Osteoblast (primary cell): ENCODE data around the gene JUNB. TPM values are rescaled to one million over a fixed set of nuclear protein-coding genes. Genes with fewer than 3 reads are reported as not detected.

ENCODE experiments used
- DNase-seq: peaks from one replicate; pipeline ENCODE4 v3.0.0; 2011; ENCODE audit warnings: low spot score, mixed read lengths; ENCODE audit not compliant: insufficient read length; ENCODE audit errors: missing footprints
- H2AFZ ChIP-seq: 2 replicates; pipeline ENCODE4 v1.6.0; 2011; ENCODE audit warnings: mild to moderate bottlenecking, low read length
- H3K27ac ChIP-seq: 2 replicates; pipeline ENCODE4 v1.5.1; 2011; ENCODE audit warnings: mild to moderate bottlenecking, low read depth, low read length, moderate library complexity
- H3K27me3 ChIP-seq: 2 replicates; pipeline ENCODE4 v1.6.0; 2012; ENCODE audit warnings: mild to moderate bottlenecking, control low read depth, inconsistent platforms, low read length, moderate library complexity; ENCODE audit not compliant: insufficient read depth
- H3K36me3 ChIP-seq: 2 replicates; pipeline ENCODE4 v1.5.1; 2011; ENCODE audit warnings: mild to moderate bottlenecking, low read length, control low read depth, moderate library complexity; ENCODE audit not compliant: insufficient read depth
- H3K4me1 ChIP-seq: 2 replicates; pipeline ENCODE4 v1.5.1; 2011; ENCODE audit warnings: mild to moderate bottlenecking, low read length, control low read depth, moderate library complexity; ENCODE audit not compliant: insufficient read depth
- H3K4me2 ChIP-seq: 2 replicates; pipeline ENCODE4 v1.6.0; 2011; ENCODE audit warnings: mild to moderate bottlenecking, low read length; ENCODE audit not compliant: insufficient read depth
- H3K4me3 ChIP-seq: fragments of 200-600 bp; sonication (generic); 3 replicates; pipeline ENCODE4 v1.5.1; 2012; ENCODE audit warnings: mild to moderate bottlenecking, low read length, inconsistent platforms; ENCODE audit not compliant: insufficient read depth
- H3K79me2 ChIP-seq: 2 replicates; pipeline ENCODE4 v1.6.0; 2012; ENCODE audit warnings: mild to moderate bottlenecking, low read length, control low read depth, inconsistent platforms; ENCODE audit not compliant: insufficient read depth
- H3K9me3 ChIP-seq: 2 replicates; pipeline ENCODE4 v1.5.1; 2011; ENCODE audit warnings: low read depth, low read length, control low read depth
- H4K20me1 ChIP-seq: 2 replicates; pipeline ENCODE4 v1.6.0; 2012; ENCODE audit warnings: mild to moderate bottlenecking, low read length, control low read depth; ENCODE audit not compliant: insufficient read depth
- CTCF ChIP-seq: IDR thresholded peaks from 2 replicates; pipeline ENCODE4 v1.5.1; 2011; ENCODE audit warnings: mild to moderate bottlenecking, low read depth, low read length, moderate library complexity; ENCODE audit errors: extremely low read depth
- total RNA-seq: library from RNA; depleted of rRNA; stranded (reverse); fragments of >200 nt; gene quantifications from 2 replicates; pipeline ENCODE4 v1.2.3, GENCODE V29; 2012

Gene JUNB
- total RNA-seq, 1 donor, result 93.0 TPM

DNA sequence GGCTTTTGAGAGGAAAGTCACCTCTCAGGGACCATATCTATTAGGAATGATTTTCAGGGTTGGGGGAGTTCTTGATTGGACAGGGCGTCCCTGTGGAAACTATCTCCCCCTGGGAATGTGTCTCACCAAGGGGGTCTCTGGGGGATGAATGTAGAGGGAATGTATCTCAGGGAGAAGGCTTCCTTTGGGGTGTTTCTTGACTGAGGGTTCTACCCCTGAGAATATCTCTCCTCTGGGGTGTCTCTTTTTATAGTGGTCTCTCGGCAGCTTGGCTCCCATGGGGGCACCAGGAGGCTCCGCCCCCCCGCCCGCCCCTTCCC is 42.1 kb downstream of the JUNB start:
- Histone ChIP-seq H3K4me3 (no peak overlapping the region), H4K20me1 (peaks cover 11% of the 10 kb centered on the region), H3K36me3 (no peaks in the 10 kb centered on the region), H3K27me3 (peaks cover 55% of the 10 kb centered on the region), H3K4me1 (no peaks in the 10 kb centered on the region), H3K79me2 (no peaks in the 10 kb centered on the region), H2AFZ (no peak overlapping the region), H3K27ac (no peak overlapping the region), H3K4me2 (no peak overlapping the region), H3K9me3 (no peaks in the 10 kb centered on the region)
- no peak for TF ChIP-seq CTCF
- DNase-seq, result peak; percentile 55

DNA sequence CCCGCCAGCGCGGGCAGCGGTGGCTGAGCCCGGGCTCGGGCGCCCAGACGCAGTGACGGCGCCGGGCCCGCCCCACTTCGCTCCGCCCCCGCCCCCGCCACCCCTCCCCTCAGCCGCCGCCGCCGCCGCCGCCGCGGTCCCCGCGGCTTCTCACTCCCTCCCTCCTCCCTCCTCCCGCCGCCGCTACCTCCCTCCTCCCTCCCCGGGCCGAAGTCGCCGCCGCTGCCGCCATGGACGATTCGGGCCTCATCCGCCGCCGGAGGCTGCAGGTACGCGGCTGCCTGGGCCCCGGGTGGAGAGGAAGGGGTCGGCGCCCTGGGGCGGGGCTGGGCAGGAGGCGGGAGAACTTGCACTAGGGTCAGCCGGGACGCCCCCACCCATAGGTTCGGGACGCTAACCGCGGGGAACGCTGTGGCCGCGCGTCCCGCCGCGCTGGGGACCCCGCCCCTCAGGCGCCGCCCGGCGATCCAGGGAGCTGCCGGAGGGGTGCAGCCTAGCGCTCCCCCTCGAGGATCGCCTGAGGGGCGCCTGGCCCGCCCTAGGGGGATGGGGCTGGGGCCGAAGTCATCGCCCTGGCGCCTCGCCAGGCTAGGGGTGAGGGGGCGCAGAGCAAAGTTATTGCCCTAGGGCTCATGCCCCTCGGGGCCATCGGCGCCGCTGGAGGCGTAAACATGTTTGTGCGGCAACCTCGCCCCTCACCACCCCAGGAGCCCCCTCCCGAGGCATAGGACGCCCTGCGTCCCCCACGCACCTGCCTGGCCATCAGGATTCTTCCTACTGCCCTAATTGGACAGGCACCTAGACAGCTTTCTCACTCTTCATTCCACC is 42.7 kb downstream of the JUNB start:
- Histone ChIP-seq H3K4me3 (no peak overlapping the region), H3K9me3 (no peaks in the 10 kb centered on the region), H3K36me3 (no peaks in the 10 kb centered on the region), H3K4me2 (no peak overlapping the region), H3K4me1 (no peaks in the 10 kb centered on the region), H3K27me3 (peaks cover 61% of the 10 kb centered on the region), H3K27ac (no peak overlapping the region), H3K79me2 (no peaks in the 10 kb centered on the region), H4K20me1 (peaks cover 11% of the 10 kb centered on the region), H2AFZ (no peak overlapping the region)
- DNase-seq, result peak; percentile 87
- no peak for TF ChIP-seq CTCF

- H3K4me3 ChIP-seq, result no peak within 1 kb of the TSS
- H3K4me2 ChIP-seq, result no peak within 1 kb of the TSS
- H3K4me1 ChIP-seq, result no peaks in the 10 kb centered on the region
- no peaks in the 10 kb centered on the region for H3K79me2 ChIP-seq
- no peak for TF ChIP-seq CTCF
- peaks cover 67% of the 10 kb centered on the region for H3K27me3 ChIP-seq
- no peaks in the 10 kb centered on the region for H3K36me3 ChIP-seq
- H3K9me3 ChIP-seq, result no peaks in the 10 kb centered on the region
- H4K20me1 ChIP-seq, result peaks cover 11% of the 10 kb centered on the region
- no peak within 1 kb of the TSS for H3K27ac ChIP-seq
- no peak within 1 kb of the TSS for H2AFZ ChIP-seq
- peak; percentile 87 for DNase-seq
Measured at GRCh38 chr19:12834566-12834943, 43.3 kb downstream of the JUNB start, which contains the start of gene RTBDN. RTBDN (minus strand) TSS chr19:12834579; CDS start chr19:12829979, 4,600 bp downstream.

DNA sequence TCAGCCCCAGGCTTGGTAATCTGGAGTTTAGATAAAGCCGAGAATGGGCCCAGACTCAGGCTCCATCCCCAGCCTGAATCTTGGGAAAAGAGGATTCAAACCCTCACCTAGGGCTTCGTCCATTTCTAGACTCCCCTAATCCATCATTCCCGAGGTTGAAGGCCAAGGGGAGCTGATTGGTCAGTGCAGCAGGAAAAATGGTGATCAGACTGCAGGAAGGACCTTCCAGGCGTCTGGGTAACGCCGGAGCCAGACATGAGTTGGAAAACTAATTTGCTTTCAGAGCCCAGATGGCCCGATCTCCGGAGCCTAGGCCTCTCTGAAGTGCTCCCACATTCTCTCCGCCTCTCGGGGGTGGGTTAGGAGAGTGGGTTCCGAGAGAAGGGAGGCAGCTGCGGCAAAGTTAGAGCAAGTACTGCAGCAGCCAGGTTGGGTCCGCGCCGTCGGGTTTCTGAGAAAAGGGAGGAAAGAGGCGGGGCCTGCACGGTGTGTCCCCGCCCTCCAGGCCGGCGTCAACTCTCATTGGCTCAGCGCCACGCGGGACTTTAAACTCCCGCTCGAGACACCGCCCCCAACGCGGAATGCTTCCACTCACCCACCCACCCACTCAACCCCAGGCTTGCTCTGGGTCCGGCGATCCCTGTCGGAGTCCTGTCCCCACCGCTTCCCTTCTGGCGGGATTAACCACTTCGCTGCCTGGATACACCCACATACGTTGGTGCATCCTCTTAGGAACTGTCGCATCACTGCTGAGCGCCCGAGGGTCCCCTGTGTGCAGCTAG is 43.9 kb downstream of the JUNB start:
- Histone ChIP-seq H3K4me1 (no peaks in the 10 kb centered on the region), H4K20me1 (peaks cover 11% of the 10 kb centered on the region), H3K79me2 (no peaks in the 10 kb centered on the region), H3K9me3 (no peaks in the 10 kb centered on the region), H3K27me3 (peaks cover 73% of the 10 kb centered on the region), H3K4me3 (no peak overlapping the region), H3K4me2 (no peak overlapping the region), H3K27ac (no peak overlapping the region), H3K36me3 (no peaks in the 10 kb centered on the region), H2AFZ (no peak overlapping the region)
- TF ChIP-seq CTCF, result no peak
- DNase-seq, result peak; percentile 94
